ENCODE measurements around the gene CHMP4B.

CHMP4B gene

DNA sequence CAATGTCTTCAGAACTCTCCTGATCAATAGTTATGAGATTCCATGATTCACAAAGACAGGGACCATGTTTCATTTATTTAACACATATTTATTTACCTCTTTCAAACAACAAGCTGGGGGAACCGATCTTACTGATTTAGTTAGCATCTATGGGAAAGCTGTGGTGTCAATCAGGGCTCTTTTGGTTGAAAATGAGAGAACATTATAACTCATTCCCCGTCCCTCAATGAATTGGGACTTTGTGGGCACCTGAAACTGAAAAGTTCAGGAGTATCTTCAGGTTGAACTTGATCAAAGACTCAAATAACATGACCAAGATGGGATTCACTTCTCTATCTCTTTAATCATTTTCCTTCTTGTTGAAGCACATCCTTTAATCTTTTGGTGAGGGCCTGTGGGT is 67.4 kb downstream of the CHMP4B start:
- in situ Hi-C loops (cut with HindIII; ENCODE audit: low sequenced_read_pairs) = no loop called here
- TF ChIP-seq CTCF (IDR thresholded peaks at IDR 0.05; ENCODE audit: low read depth, low read length) = no peak

GRCh38 chr20:33880396-33880795 is 69.2 kb downstream of the CHMP4B start:
- in situ Hi-C loops (cut with HindIII; ENCODE audit: low sequenced_read_pairs) = no loop called here
- TF ChIP-seq CTCF (IDR thresholded peaks at IDR 0.05; ENCODE audit: low read depth, low read length) = no peak
- no peak for DNase-seq (ENCODE audit: low read depth, low spot score)
- no peak overlapping the region for H3K4me3 ChIP-seq (ENCODE audit: low read depth, low read length)

More for the DNA sequence above, 67.4 kb downstream of the CHMP4B start:
- H3K4me3 ChIP-seq (ENCODE audit: low read depth, low read length) = no peak overlapping the region
- no peak for DNase-seq (ENCODE audit: low read depth, low spot score)

- no peak for DNase-seq (ENCODE audit: low read depth, low spot score)
- in situ Hi-C loops (cut with HindIII; ENCODE audit: low sequenced_read_pairs) = no loop called here
Observed at GRCh38 chr20:33881989-33882388, 70.8 kb downstream of the CHMP4B start.

GRCh38 chr20:33882481-33882880 is 71.3 kb downstream of the CHMP4B start:
- DNase-seq (ENCODE audit: low read depth, low spot score) = no peak
- in situ Hi-C loops (cut with HindIII; ENCODE audit: low sequenced_read_pairs) = no loop called here
- no peak overlapping the region for H3K4me3 ChIP-seq (ENCODE audit: low read depth, low read length)
- no peak for TF ChIP-seq CTCF (IDR thresholded peaks at IDR 0.05; ENCODE audit: low read depth, low read length)

More at GRCh38 chr20:33881989-33882388, 70.8 kb downstream of the CHMP4B start:
- TF ChIP-seq CTCF (IDR thresholded peaks at IDR 0.05; ENCODE audit: low read depth, low read length) = no peak
- H3K4me3 ChIP-seq (ENCODE audit: low read depth, low read length) = no peak overlapping the region

DNA sequence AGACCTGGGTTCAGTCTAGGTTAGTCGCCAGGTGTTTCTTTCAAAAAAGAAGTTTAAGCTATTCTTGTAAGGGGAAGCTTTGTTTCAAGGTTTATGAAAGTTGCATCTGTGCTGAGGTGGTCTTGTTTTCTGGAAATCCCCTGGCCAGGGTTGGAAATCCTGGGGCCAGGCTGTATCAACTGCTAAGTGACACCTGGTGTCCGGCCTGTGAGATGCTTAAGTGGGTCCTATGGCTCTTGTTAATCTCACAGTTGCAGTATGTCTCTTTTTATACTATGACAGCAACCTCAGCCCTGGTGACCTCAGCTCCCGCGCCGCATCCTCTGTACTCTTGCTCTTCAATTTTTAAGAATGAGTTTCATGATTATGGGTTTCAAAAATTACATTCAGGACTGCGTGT is 72.0 kb downstream of the CHMP4B start:
- no peak for TF ChIP-seq CTCF (IDR thresholded peaks at IDR 0.05; ENCODE audit: low read depth, low read length)
- in situ Hi-C loops (cut with HindIII; ENCODE audit: low sequenced_read_pairs) = no loop called here
- H3K4me3 ChIP-seq (ENCODE audit: low read depth, low read length) = no peak overlapping the region
- DNase-seq (ENCODE audit: low read depth, low spot score) = no peak

DNA sequence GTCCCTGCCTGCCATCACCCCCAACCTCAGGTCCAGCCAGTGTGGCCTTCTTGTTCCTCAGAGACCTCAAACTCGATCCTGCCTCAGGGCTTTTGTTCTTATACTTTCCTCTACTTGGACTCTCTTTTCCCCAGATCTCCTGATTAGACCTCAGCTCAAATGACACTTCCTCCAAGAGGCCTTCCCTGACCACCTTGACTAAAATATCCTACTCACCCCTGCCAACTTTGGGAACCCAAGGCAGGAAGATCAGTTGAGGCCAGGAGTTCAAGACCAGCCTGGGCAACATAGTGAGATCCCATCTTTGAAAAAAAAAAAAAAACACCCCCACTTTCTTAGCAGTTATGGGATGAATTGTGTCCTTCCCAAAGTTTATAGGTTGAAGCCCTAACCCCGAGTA is 73.5 kb downstream of the CHMP4B start:
- H3K4me3 ChIP-seq (ENCODE audit: low read depth, low read length) = no peak overlapping the region
- DNase-seq (ENCODE audit: low read depth, low spot score) = no peak
- in situ Hi-C loops (cut with HindIII; ENCODE audit: low sequenced_read_pairs) = no loop called here
- no peak for TF ChIP-seq CTCF (IDR thresholded peaks at IDR 0.05; ENCODE audit: low read depth, low read length)

DNA sequence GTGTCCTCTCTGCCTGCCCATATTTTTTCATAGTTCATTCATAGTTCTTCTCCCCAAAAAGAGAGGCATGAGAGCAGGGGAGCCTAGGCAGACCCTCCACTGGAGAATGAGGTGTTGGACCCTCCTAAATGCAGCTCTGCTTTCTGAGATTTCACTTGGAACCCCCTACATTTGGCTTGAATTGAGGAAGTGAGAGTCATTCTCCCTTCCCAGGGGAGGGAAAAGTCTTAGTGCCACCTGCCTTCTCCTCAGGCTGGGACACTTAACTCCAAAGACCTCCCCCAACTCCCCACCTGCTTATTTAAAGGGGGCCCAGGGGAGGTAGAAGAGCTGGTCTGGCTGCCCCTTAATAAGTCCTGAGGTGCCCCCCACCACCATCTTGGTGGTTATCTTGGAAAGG is 78.2 kb downstream of the CHMP4B start:
- in situ Hi-C loops (cut with HindIII; ENCODE audit: low sequenced_read_pairs) = no loop called here
- no peak for TF ChIP-seq CTCF (IDR thresholded peaks at IDR 0.05; ENCODE audit: low read depth, low read length)
- no peak overlapping the region for H3K4me3 ChIP-seq (ENCODE audit: low read depth, low read length)
- no peak for DNase-seq (ENCODE audit: low read depth, low spot score)

All from astrocyte of the spinal cord (primary cell).